Naive B cell (primary cell): ENCODE data around the gene SFT2D3. TPM values are rescaled to one million over a fixed set of nuclear protein-coding genes. Genes with fewer than 3 reads are reported as not detected.

ENCODE experiments used
- ATAC-seq, 2 donors: fragments of 150-1000 bp; cut with Tn5 transposase; 2 replicates each; pipeline ENCODE4 v1.10.0; 2021; ENCODE audit warnings: low read depth in 2 of 2, mild to moderate bottlenecking in 2 of 2, moderate library complexity in 2 of 2
- DNase-seq: peaks from one replicate; pipeline ENCODE4 v3.0.0; 2022
- H3K27ac Mint-ChIP-seq, 6 donors: one replicate each; pipeline ENCODE4 v1.8.0; 2020 to 2022; ENCODE audit warnings: mild to moderate bottlenecking in 6 of 6, mixed read lengths in 6 of 6, moderate library complexity in 5 of 6, inconsistent platforms in 2 of 6
- H3K27me3 Mint-ChIP-seq, 3 donors: one replicate each; pipeline ENCODE4 v1.8.0; 2021 to 2022; ENCODE audit warnings: mixed read lengths in 3 of 3, mild to moderate bottlenecking in 1 of 3
- H3K36me3 Mint-ChIP-seq, 2 donors: one replicate each; pipeline ENCODE4 v1.8.0; 2020 to 2022; ENCODE audit warnings: mixed read lengths in 2 of 2, inconsistent platforms in 1 of 2, mild to moderate bottlenecking in 1 of 2
- H3K4me1 Mint-ChIP-seq, 3 donors: one replicate each; pipeline ENCODE4 v1.8.0; 2020 to 2022; ENCODE audit warnings: mixed read lengths in 3 of 3, inconsistent platforms in 1 of 3, mild to moderate bottlenecking in 1 of 3, moderate library complexity in 1 of 3
- H3K4me3 Mint-ChIP-seq, 8 donors: one replicate each; pipeline ENCODE4 v1.8.0; 2020 to 2022; ENCODE audit warnings: mild to moderate bottlenecking in 8 of 8, mixed read lengths in 8 of 8, moderate library complexity in 8 of 8, inconsistent platforms in 2 of 8
- H3K9me3 Mint-ChIP-seq, 7 donors: one replicate each; pipeline ENCODE4 v1.8.0; 2020 to 2022; ENCODE audit warnings: mixed read lengths in 7 of 7, mild to moderate bottlenecking in 5 of 7, inconsistent platforms in 2 of 7, moderate library complexity in 1 of 7
- polyA plus RNA-seq, 6 donors: library from polyadenylated mRNA; unstranded; fragments of 300-500 nt; fragmentation: Illumina TruSeq; gene quantifications; one replicate each; pipeline ENCODE4 v1.2.3, GENCODE V29; 2021; ENCODE audit warnings: low read depth in 6 of 6

Gene SFT2D3
- polyA plus RNA-seq, 6 donors from 2014 or later: 0.28 to 3.0 (median 2.8) TPM; not detected in 1

GRCh38 chr2:127680706-127681287, 20.5 kb upstream of the SFT2D3 start:
- no peaks in the 10 kb centered on the region for H3K9me3 Mint-ChIP-seq
- H3K4me3 Mint-ChIP-seq: peak overlapping the region in 5 of 8 donors; percentile 26 to 81 (median 65)
- ATAC-seq (no peak), DNase-seq (no peak)
- H3K27ac Mint-ChIP-seq: no peak overlapping the region
- no peaks in the 10 kb centered on the region for H3K36me3 Mint-ChIP-seq
- H3K27me3 Mint-ChIP-seq: peaks cover 18 to 40% (median 25%) of the 10 kb centered on the region in 3 donors
- peaks cover 13 to 31% (median 15%) of the 10 kb centered on the region in 3 donors for H3K4me1 Mint-ChIP-seq

GRCh38 chr2:127681288-127681804, 20.0 kb upstream of the SFT2D3 start:
- no peak for DNase-seq
- peak; percentile 41 to 56 for ATAC-seq
- peaks cover 9 to 28% (median 15%) of the 10 kb centered on the region in 3 donors for H3K4me1 Mint-ChIP-seq

GRCh38 chr2:127681976-127682857, 19.1 kb upstream of the SFT2D3 start:
- Mint-ChIP-seq H3K9me3 (no peaks in the 10 kb centered on the region), H3K36me3 (no peaks in the 10 kb centered on the region), H3K27me3 (peaks cover 10 to 25% (median 19%) of the 10 kb centered on the region in 3 donors), H3K4me1 (peaks cover 9 to 28% (median 15%) of the 10 kb centered on the region in 3 donors), H3K4me3 (peak overlapping the region in 3 of 8 donors; percentile 7 to 74 (median 60)), H3K27ac (no peak overlapping the region)
- no peak for DNase-seq
- ATAC-seq: no peak

More at GRCh38 chr2:127681288-127681804, 20.0 kb upstream of the SFT2D3 start:
- peak overlapping the region in 6 of 8 donors; percentile 15 to 81 (median 60) for H3K4me3 Mint-ChIP-seq
- no peaks in the 10 kb centered on the region for H3K36me3 Mint-ChIP-seq
- H3K27ac Mint-ChIP-seq: peak overlapping the region in 1 of 6 donors; percentile 47
- H3K9me3 Mint-ChIP-seq: no peaks in the 10 kb centered on the region
- H3K27me3 Mint-ChIP-seq: peaks cover 15 to 34% (median 25%) of the 10 kb centered on the region in 3 donors

GRCh38 chr2:127683056-127683455, 18.2 kb upstream of the SFT2D3 start:
- no peak overlapping the region for H3K27ac Mint-ChIP-seq
- H3K9me3 Mint-ChIP-seq: peaks cover 0 to 6% (median 2%) of the 10 kb centered on the region in 7 donors
- peaks cover 5 to 20% (median 11%) of the 10 kb centered on the region in 3 donors for H3K27me3 Mint-ChIP-seq
- DNase-seq (no peak), ATAC-seq (no peak)
- H3K4me1 Mint-ChIP-seq: peaks cover 9 to 25% (median 13%) of the 10 kb centered on the region in 3 donors
- no peak overlapping the region for H3K4me3 Mint-ChIP-seq
- no peaks in the 10 kb centered on the region for H3K36me3 Mint-ChIP-seq

GRCh38 chr2:127683757-127684156, 17.5 kb upstream of the SFT2D3 start:
- H3K9me3 Mint-ChIP-seq: peaks cover 0 to 12% (median 7%) of the 10 kb centered on the region in 7 donors
- no peak for DNase-seq
- ATAC-seq: no peak
- peak overlapping the region in 1 of 8 donors; percentile 16 for H3K4me3 Mint-ChIP-seq
- peaks cover 0 to 4% of the 10 kb centered on the region in 2 donors for H3K36me3 Mint-ChIP-seq
- no peak overlapping the region for H3K27ac Mint-ChIP-seq
- H3K4me1 Mint-ChIP-seq: peaks cover 6 to 18% (median 9%) of the 10 kb centered on the region in 3 donors
- peaks cover 4 to 13% (median 4%) of the 10 kb centered on the region in 3 donors for H3K27me3 Mint-ChIP-seq

- peaks cover 4 to 16% (median 5%) of the 10 kb centered on the region in 3 donors for H3K4me1 Mint-ChIP-seq
- H3K27ac Mint-ChIP-seq: peak overlapping the region in 1 of 6 donors; percentile 3
- no peak for DNase-seq
- no peak overlapping the region for H3K4me3 Mint-ChIP-seq
- H3K27me3 Mint-ChIP-seq: peaks cover 0 to 8% (median 2%) of the 10 kb centered on the region in 3 donors
- H3K36me3 Mint-ChIP-seq: peaks cover 0 to 10% of the 10 kb centered on the region in 2 donors
- ATAC-seq: no peak
- peaks cover 0 to 24% (median 15%) of the 10 kb centered on the region in 7 donors for H3K9me3 Mint-ChIP-seq
Measured at GRCh38 chr2:127685410-127686080, 15.8 kb upstream of the SFT2D3 start.

GRCh38 chr2:127688405-127688804, 12.9 kb upstream of the SFT2D3 start:
- Mint-ChIP-seq H3K9me3 (peaks cover 11 to 44% (median 30%) of the 10 kb centered on the region in 7 donors), H3K4me3 (no peak overlapping the region), H3K4me1 (no peaks in the 10 kb centered on the region), H3K27ac (no peak overlapping the region), H3K27me3 (no peaks in the 10 kb centered on the region), H3K36me3 (peaks cover 8 to 27% of the 10 kb centered on the region in 2 donors)
- DNase-seq (no peak), ATAC-seq (no peak)

GRCh38 chr2:127690696-127691095, 10.6 kb upstream of the SFT2D3 start:
- peak overlapping the region in 1 of 6 donors; percentile 15 for H3K27ac Mint-ChIP-seq
- peaks cover 11 to 44% (median 30%) of the 10 kb centered on the region in 7 donors for H3K9me3 Mint-ChIP-seq
- DNase-seq: no peak
- H3K4me1 Mint-ChIP-seq: no peaks in the 10 kb centered on the region
- H3K27me3 Mint-ChIP-seq: no peaks in the 10 kb centered on the region
- no peak overlapping the region for H3K4me3 Mint-ChIP-seq
- H3K36me3 Mint-ChIP-seq: peaks cover 8 to 27% of the 10 kb centered on the region in 2 donors
- ATAC-seq: no peak

- no peak overlapping the region for H3K27ac Mint-ChIP-seq
- no peak overlapping the region for H3K4me3 Mint-ChIP-seq
- peaks cover 0 to 7% (median 6%) of the 10 kb centered on the region in 3 donors for H3K4me1 Mint-ChIP-seq
- DNase-seq: no peak
- ATAC-seq: no peak
- H3K9me3 Mint-ChIP-seq: peaks cover 11 to 23% (median 19%) of the 10 kb centered on the region in 7 donors
- H3K27me3 Mint-ChIP-seq: no peaks in the 10 kb centered on the region
- peaks cover 8 to 29% of the 10 kb centered on the region in 2 donors for H3K36me3 Mint-ChIP-seq
Measured at GRCh38 chr2:127694986-127695385, 6.3 kb upstream of the SFT2D3 start.

GRCh38 chr2:127695491-127696472, 5.5 kb upstream of the SFT2D3 start:
- H3K4me1 Mint-ChIP-seq: peaks cover 8 to 15% (median 11%) of the 10 kb centered on the region in 3 donors
- DNase-seq (peak; percentile 57), ATAC-seq (peak; percentile 89 to 94)
- peak overlapping the region in 2 of 8 donors; percentile 51 to 52 for H3K4me3 Mint-ChIP-seq
- peaks cover 10 to 18% (median 13%) of the 10 kb centered on the region in 7 donors for H3K9me3 Mint-ChIP-seq
- peaks cover 8 to 26% of the 10 kb centered on the region in 2 donors for H3K36me3 Mint-ChIP-seq
- no peaks in the 10 kb centered on the region for H3K27me3 Mint-ChIP-seq
- no peak overlapping the region for H3K27ac Mint-ChIP-seq

GRCh38 chr2:127697482-127698180, 3.7 kb upstream of the SFT2D3 start:
- H3K27ac Mint-ChIP-seq: peak overlapping the region in 1 of 6 donors; percentile 76
- H3K4me1 Mint-ChIP-seq: peaks cover 17 to 20% (median 19%) of the 10 kb centered on the region in 3 donors
- DNase-seq (no peak), ATAC-seq (no peak)
- peaks cover 0 to 11% of the 10 kb centered on the region in 2 donors for H3K36me3 Mint-ChIP-seq
- no peaks in the 10 kb centered on the region for H3K9me3 Mint-ChIP-seq
- H3K27me3 Mint-ChIP-seq: no peaks in the 10 kb centered on the region
- H3K4me3 Mint-ChIP-seq: peak overlapping the region in 2 of 8 donors; percentile 15 to 80
